HEK293 (cell line): ENCODE measurements around the gene SYDE1.
A peak's percentile ranks its signal among the peaks of the same experiment; 100 is the strongest.

Experiments used
- FEZF1 ChIP-seq: fragments of 450-650 bp; formaldehyde crosslinking; IDR thresholded peaks from 2 replicates; pipeline ENCODE4 v1.5.1; 2016; ENCODE audit warnings: missing biosample characterization, missing genetic modification characterization
- IKZF3 ChIP-seq: fragments of 450-650 bp; IDR thresholded peaks from 2 replicates; pipeline ENCODE4 v1.5.0; 2018; ENCODE audit warnings: missing biosample characterization, mild to moderate bottlenecking, missing genetic modification characterization, moderate library complexity
- KLF16 ChIP-seq: fragments of 450-650 bp; formaldehyde crosslinking; IDR thresholded peaks from 2 replicates; pipeline ENCODE4 v1.5.1; 2017; ENCODE audit warnings: missing biosample characterization, missing genetic modification characterization
- REST ChIP-seq: fragments of 450-650 bp; formaldehyde crosslinking; IDR thresholded peaks from 2 replicates; pipeline ENCODE4 v1.5.1; 2016; ENCODE audit warnings: missing biosample characterization, missing genetic modification characterization
- WT1 ChIP-seq: fragments of 450-650 bp; formaldehyde crosslinking; IDR thresholded peaks from 2 replicates; pipeline ENCODE4 v1.5.1; 2016; ENCODE audit warnings: missing biosample characterization, missing genetic modification characterization
- ZBTB44 ChIP-seq: fragments of 450-650 bp; IDR thresholded peaks from 2 replicates; pipeline ENCODE4 v1.5.1; 2018; ENCODE audit warnings: missing biosample characterization, mild to moderate bottlenecking, missing genetic modification characterization
- ZNF121 ChIP-seq: fragments of 450-650 bp; formaldehyde crosslinking; IDR thresholded peaks from 2 replicates; pipeline ENCODE4 v1.5.1; 2016; ENCODE audit warnings: missing biosample characterization, missing genetic modification characterization
- ZNF132 ChIP-seq: fragments of 450-650 bp; formaldehyde crosslinking; IDR thresholded peaks from 2 replicates; pipeline ENCODE4 v1.5.1; 2017; ENCODE audit warnings: missing biosample characterization, missing genetic modification characterization, borderline replicate concordance
- ZNF16 ChIP-seq: fragments of 450-650 bp; formaldehyde crosslinking; IDR thresholded peaks from 2 replicates; pipeline ENCODE4 v1.5.1; 2016; ENCODE audit warnings: low read depth, missing biosample characterization, missing genetic modification characterization
- ZNF274 ChIP-seq, 2 experiments: fragments of 200-500 bp in 1 of 2; fragments of 450-650 bp in 1 of 2; sonication (Bioruptor generic) in 1 of 2; formaldehyde crosslinking in 1 of 2; IDR thresholded peaks; 2 replicates each; pipeline versions ENCODE4 v1.5.1 to v1.6.1; 2014 to 2016; ENCODE audit warnings: borderline replicate concordance in 1 of 2, inconsistent platforms in 1 of 2, low read length in 1 of 2, missing biosample characterization in 1 of 2, missing genetic modification characterization in 1 of 2
- ZNF302 ChIP-seq: fragments of 450-650 bp; formaldehyde crosslinking; IDR thresholded peaks from 2 replicates; pipeline ENCODE4 v1.5.1; 2016; ENCODE audit warnings: missing biosample characterization, missing genetic modification characterization, low read depth
- ZNF510 ChIP-seq: fragments of 450-650 bp; formaldehyde crosslinking; IDR thresholded peaks from 2 replicates; pipeline ENCODE4 v1.5.1; 2018; ENCODE audit warnings: mild to moderate bottlenecking, missing genetic modification characterization, missing biosample characterization; ENCODE audit not compliant: insufficient replicate concordance
- ZNF530 ChIP-seq: fragments of 450-650 bp; formaldehyde crosslinking; IDR thresholded peaks from 2 replicates; pipeline ENCODE4 v1.5.1; 2016; ENCODE audit warnings: low read depth, missing biosample characterization, missing genetic modification characterization
- ZNF544 ChIP-seq: fragments of 450-650 bp; formaldehyde crosslinking; IDR thresholded peaks from 2 replicates; pipeline ENCODE4 v1.5.0; 2017; ENCODE audit warnings: missing biosample characterization, missing genetic modification characterization
- ZNF580 ChIP-seq: fragments of 450-650 bp; formaldehyde crosslinking; IDR thresholded peaks from 2 replicates; pipeline ENCODE4 v1.5.1; 2016; ENCODE audit warnings: missing biosample characterization, missing genetic modification characterization
- ZNF600 ChIP-seq: fragments of 450-650 bp; formaldehyde crosslinking; IDR thresholded peaks from 2 replicates; pipeline ENCODE4 v1.5.1; 2016; ENCODE audit warnings: missing biosample characterization, missing genetic modification characterization
- ZNF654 ChIP-seq: fragments of 450-650 bp; formaldehyde crosslinking; IDR thresholded peaks from 2 replicates; pipeline ENCODE4 v1.5.1; 2016; ENCODE audit warnings: low read depth, missing biosample characterization, missing genetic modification characterization
- ZNF843 ChIP-seq: fragments of 450-650 bp; formaldehyde crosslinking; IDR thresholded peaks from 2 replicates; pipeline ENCODE4 v1.5.1; 2016; ENCODE audit warnings: missing biosample characterization, missing genetic modification characterization
- TF ChIP-seq, protein P1 (sequence below): fragments of 450-650 bp; formaldehyde crosslinking; IDR thresholded peaks from 2 replicates; pipeline ENCODE4 v1.5.1; 2016; ENCODE audit warnings: missing biosample characterization, missing genetic modification characterization
- TF ChIP-seq, protein P2 (sequence below): fragments of 450-650 bp; formaldehyde crosslinking; IDR thresholded peaks from 2 replicates; pipeline ENCODE4 v1.5.1; 2016; ENCODE audit warnings: missing biosample characterization, missing genetic modification characterization
- TF ChIP-seq, protein P3 (sequence below): fragments of 450-650 bp; formaldehyde crosslinking; IDR thresholded peaks from 2 replicates; pipeline ENCODE4 v1.5.1; 2016; ENCODE audit warnings: missing biosample characterization, missing genetic modification characterization
- TF ChIP-seq, protein P4 (sequence below): fragments of 450-650 bp; formaldehyde crosslinking; IDR thresholded peaks from 2 replicates; pipeline ENCODE4 v1.5.1; 2016; ENCODE audit warnings: missing biosample characterization, missing genetic modification characterization, borderline replicate concordance

The SYDE1 gene

GRCh38 chr19:15125232-15126067 is 18.2 kb downstream of the SYDE1 start (continued):
- TF ChIP-seq, protein P1, sequence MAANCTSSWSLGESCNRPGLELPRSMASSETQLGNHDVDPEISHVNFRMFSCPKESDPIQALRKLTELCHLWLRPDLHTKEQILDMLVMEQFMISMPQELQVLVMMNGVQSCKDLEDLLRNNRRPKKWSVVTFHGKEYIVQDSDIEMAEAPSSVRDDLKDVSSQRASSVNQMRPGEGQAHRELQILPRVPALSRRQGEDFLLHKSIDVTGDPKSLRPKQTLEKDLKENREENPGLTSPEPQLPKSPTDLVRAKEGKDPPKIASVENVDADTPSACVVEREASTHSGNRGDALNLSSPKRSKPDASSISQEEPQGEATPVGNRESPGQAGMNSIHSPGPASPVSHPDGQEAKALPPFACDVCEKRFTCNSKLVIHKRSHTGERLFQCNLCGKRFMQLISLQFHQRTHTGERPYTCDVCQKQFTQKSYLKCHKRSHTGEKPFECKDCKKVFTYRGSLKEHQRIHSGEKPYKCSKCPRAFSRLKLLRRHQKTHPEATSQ (tag by site-specific recombination), result peak; percentile 90; the same call in 1 of the 2 replicates
- TF ChIP-seq ZBTB44 (tag by site-specific recombination) (no peak), ZNF544 (tag by site-specific recombination) (no peak), ZNF16 (tag by site-specific recombination) (no peak), ZNF510 (tag by site-specific recombination) (no peak), FEZF1 (tag by site-specific recombination) (no peak), ZNF600 (tag by site-specific recombination) (peak; percentile 79; the same call in 1 of the 2 replicates), REST (tag by site-specific recombination) (no peak; the same call in none of the 2 replicates), ZNF132 (tag by site-specific recombination) (no peak), ZNF580 (tag by site-specific recombination) (peak; percentile 68; the same call in 1 of the 2 replicates), ZNF843 (tag by site-specific recombination) (peak; percentile 66; the same call in 1 of the 2 replicates), ZNF302 (tag by site-specific recombination) (no peak), WT1 (tag by site-specific recombination) (0 out of 2 replicates have a peak, but pooled peaks have one; percentile 33), ZNF654 (tag by site-specific recombination) (no peak), IKZF3 (tag by site-specific recombination) (0 out of 2 replicates have a peak, but pooled peaks have one; percentile 14), ZNF121 (no peak), ZNF530 (no peak), ZNF274 (IDR thresholded peaks at IDR 0.05; ENCODE audit: low read length) (no peak), ZNF274 (tag by site-specific recombination; IDR thresholded peaks at IDR 0.05; ENCODE audit: borderline replicate concordance) (no peak), KLF16 (tag by site-specific recombination) (peak; percentile 97)
- TF ChIP-seq, protein P2, sequence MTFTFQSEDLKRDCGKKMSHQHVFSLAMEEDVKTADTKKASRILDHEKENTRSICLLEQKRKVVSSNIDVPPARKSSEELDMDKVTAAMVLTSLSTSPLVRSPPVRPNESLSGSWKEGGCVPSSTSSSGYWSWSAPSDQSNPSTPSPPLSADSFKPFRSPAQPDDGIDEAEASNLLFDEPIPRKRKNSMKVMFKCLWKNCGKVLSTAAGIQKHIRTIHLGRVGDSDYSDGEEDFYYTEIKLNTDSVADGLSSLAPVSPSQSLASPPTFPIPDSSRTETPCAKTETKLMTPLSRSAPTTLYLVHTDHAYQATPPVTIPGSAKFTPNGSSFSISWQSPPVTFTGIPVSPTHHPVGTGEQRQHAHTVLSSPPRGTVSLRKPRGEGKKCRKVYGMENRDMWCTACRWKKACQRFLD (tag by site-specific recombination), result no peak
- TF ChIP-seq, protein P3, sequence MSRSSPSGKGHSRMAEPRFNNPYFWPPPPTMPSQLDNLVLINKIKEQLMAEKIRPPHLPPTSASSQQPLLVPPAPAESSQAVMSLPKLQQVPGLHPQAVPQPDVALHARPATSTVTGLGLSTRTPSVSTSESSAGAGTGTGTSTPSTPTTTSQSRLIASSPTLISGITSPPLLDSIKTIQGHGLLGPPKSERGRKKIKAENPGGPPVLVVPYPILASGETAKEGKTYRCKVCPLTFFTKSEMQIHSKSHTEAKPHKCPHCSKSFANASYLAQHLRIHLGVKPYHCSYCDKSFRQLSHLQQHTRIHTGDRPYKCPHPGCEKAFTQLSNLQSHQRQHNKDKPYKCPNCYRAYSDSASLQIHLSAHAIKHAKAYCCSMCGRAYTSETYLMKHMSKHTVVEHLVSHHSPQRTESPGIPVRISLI (tag by site-specific recombination), result no peak
- TF ChIP-seq, protein P4, sequence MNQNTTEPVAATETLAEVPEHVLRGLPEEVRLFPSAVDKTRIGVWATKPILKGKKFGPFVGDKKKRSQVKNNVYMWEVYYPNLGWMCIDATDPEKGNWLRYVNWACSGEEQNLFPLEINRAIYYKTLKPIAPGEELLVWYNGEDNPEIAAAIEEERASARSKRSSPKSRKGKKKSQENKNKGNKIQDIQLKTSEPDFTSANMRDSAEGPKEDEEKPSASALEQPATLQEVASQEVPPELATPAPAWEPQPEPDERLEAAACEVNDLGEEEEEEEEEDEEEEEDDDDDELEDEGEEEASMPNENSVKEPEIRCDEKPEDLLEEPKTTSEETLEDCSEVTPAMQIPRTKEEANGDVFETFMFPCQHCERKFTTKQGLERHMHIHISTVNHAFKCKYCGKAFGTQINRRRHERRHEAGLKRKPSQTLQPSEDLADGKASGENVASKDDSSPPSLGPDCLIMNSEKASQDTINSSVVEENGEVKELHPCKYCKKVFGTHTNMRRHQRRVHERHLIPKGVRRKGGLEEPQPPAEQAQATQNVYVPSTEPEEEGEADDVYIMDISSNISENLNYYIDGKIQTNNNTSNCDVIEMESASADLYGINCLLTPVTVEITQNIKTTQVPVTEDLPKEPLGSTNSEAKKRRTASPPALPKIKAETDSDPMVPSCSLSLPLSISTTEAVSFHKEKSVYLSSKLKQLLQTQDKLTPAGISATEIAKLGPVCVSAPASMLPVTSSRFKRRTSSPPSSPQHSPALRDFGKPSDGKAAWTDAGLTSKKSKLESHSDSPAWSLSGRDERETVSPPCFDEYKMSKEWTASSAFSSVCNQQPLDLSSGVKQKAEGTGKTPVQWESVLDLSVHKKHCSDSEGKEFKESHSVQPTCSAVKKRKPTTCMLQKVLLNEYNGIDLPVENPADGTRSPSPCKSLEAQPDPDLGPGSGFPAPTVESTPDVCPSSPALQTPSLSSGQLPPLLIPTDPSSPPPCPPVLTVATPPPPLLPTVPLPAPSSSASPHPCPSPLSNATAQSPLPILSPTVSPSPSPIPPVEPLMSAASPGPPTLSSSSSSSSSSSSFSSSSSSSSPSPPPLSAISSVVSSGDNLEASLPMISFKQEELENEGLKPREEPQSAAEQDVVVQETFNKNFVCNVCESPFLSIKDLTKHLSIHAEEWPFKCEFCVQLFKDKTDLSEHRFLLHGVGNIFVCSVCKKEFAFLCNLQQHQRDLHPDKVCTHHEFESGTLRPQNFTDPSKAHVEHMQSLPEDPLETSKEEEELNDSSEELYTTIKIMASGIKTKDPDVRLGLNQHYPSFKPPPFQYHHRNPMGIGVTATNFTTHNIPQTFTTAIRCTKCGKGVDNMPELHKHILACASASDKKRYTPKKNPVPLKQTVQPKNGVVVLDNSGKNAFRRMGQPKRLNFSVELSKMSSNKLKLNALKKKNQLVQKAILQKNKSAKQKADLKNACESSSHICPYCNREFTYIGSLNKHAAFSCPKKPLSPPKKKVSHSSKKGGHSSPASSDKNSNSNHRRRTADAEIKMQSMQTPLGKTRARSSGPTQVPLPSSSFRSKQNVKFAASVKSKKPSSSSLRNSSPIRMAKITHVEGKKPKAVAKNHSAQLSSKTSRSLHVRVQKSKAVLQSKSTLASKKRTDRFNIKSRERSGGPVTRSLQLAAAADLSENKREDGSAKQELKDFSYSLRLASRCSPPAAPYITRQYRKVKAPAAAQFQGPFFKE (tag by site-specific recombination), result no peak
